Body of pancreas (tissue), 4 donors: Measurements from ENCODE around the gene WDR18. TPM values are rescaled to one million over a fixed set of nuclear protein-coding genes. Genes with fewer than 3 reads are reported as not detected.
"Not testable (repeated sequence)": the region's sequence is repeated elsewhere in the genome, so short reads cannot be mapped to it uniquely, and the experiment has no call there.

Experiments
- ATAC-seq: fragments of 150-250 bp; one replicate; pipeline ENCODE4 v1.9.1; 2016
- DNase-seq, 4 donors: peaks; one replicate each; pipeline ENCODE4 v3.0.0-alpha.2; 2019
- H3K27ac ChIP-seq, 4 donors: fragments of 200-600 bp; sonication (generic); 1 replicate in 3 of 4; 2 replicates in 1 of 4; pipeline versions ENCODE4 v1.5.1 to v1.6.1; 2016 to 2019; ENCODE audit warnings: mild to moderate bottlenecking in 1 of 4, mixed read lengths in 1 of 4, moderate library complexity in 1 of 4
- H3K27me3 ChIP-seq, 2 donors: fragments of 200-600 bp; sonication (generic); one replicate each; pipeline ENCODE4 v1.6.0; 2016; ENCODE audit warnings: mild to moderate bottlenecking in 1 of 2
- H3K36me3 ChIP-seq, 2 donors: fragments of 200-600 bp; sonication (generic); replicated peaks in 1 of 2; 2 replicates each; pipeline ENCODE4 v1.5.1; 2016; ENCODE audit warnings: low read depth in 2 of 2; ENCODE audit not compliant: insufficient read depth in 1 of 2
- H3K4me1 ChIP-seq: fragments of 200-600 bp; sonication (generic); one replicate; pipeline ENCODE4 v1.6.0; 2016
- H3K4me3 ChIP-seq, 2 donors: fragments of 200-600 bp; sonication (generic); 1 replicate in 1 of 2; 2 replicates in 1 of 2; pipeline ENCODE4 v1.5.1; 2016 to 2019
- H3K9me3 ChIP-seq, 3 donors: fragments of 200-600 bp; sonication (generic); 1 replicate in 2 of 3; 2 replicates in 1 of 3; pipeline ENCODE4 v1.5.1; 2016
- CTCF ChIP-seq, 7 experiments: fragments of 450-650 bp in 4 of 7; fragments of 200-600 bp in 3 of 7; sonication (generic) in 3 of 7; IDR thresholded peaks; one replicate each; pipeline ENCODE4 v1.5.1; 2016 to 2019; ENCODE audit warnings: antibody characterized with exemption in 7 of 7
- POLR2A ChIP-seq, 3 donors: fragments of 450-650 bp; IDR thresholded peaks; one replicate each; pipeline ENCODE4 v1.6.1; 2016; ENCODE audit warnings: antibody characterized with exemption in 3 of 3, mild to moderate bottlenecking in 2 of 3
- WGBS, 2 donors: methylation state at CpG; one replicate each; pipeline ENCODE4 v1.1.5; 2017; 5-methylcytosine and 5-hydroxymethylcytosine counted together
- intact Hi-C: fragments of 100-400 bp; cut with DNase I; formaldehyde crosslinking; loops from one replicate; pipeline ENCODE4 v1.15.1; 2023
- total RNA-seq, 2 donors: library from RNA; depleted of rRNA; stranded (reverse); fragments of >200 nt; gene quantifications; one replicate each; pipeline ENCODE4 v1.1.0, GENCODE V29; 2016

The WDR18 gene
- total RNA-seq, 2 donors from 2014 or later: 15.3 to 53.1 TPM

- Histone ChIP-seq H3K4me3 (peak overlapping the region; percentile 63 to 77), H3K9me3 (no peaks in the 10 kb centered on the region), H3K27me3 (no peaks in the 10 kb centered on the region), H3K27ac (peak overlapping the region; percentile 81 to 97 (median 92)), H3K36me3 (no peaks in the 10 kb centered on the region), H3K4me1 (peaks cover 62% of the 10 kb centered on the region)
- ATAC-seq: no peak
- intact Hi-C loops: no loop called here
- peak in 2 of 4 donors; percentile 31 to 42 for DNase-seq
- 0 to 1% methylated on average over 21 to 60 of the region's 60 CpGs for WGBS, 2 donors
- TF ChIP-seq POLR2A (IDR thresholded peaks at IDR 0.05) (no peak), CTCF (IDR thresholded peaks at IDR 0.05) (no peak)
These were observed 36.1 kb downstream of the WDR18 start for GRCh38 chr19:1019980-1020867.

- Histone ChIP-seq H3K27me3 (no peaks in the 10 kb centered on the region), H3K27ac (peak within 1 kb of the TSS; percentile 81 to 97 (median 92)), H3K4me1 (peaks cover 57% of the 10 kb centered on the region), H3K9me3 (no peaks in the 10 kb centered on the region), H3K4me3 (peak within 1 kb of the TSS; percentile 63 to 77), H3K36me3 (no peaks in the 10 kb centered on the region)
- 0 to 1% methylated on average over 18 to 68 of the region's 68 CpGs for WGBS, 2 donors
- TF ChIP-seq CTCF (IDR thresholded peaks at IDR 0.05) (peak in 1 of 7 experiments; percentile 20), POLR2A (IDR thresholded peaks at IDR 0.05) (peak in 1 of 3 donors; percentile 79)
- intact Hi-C loops: no loop called here
- DNase-seq (peak; percentile 98 to 99 (median 98)), ATAC-seq (peak; percentile 91)
These were observed 36.8 kb downstream of the WDR18 start, which contains the start of gene TMEM259 for GRCh38 chr19:1020868-1021425. TSS of gene TMEM259 (minus strand) at chr19:1021123. CDS start at chr19:1020996, 127 bp downstream.

GRCh38 chr19:1023883-1024188, 39.7 kb downstream of the WDR18 start:
- H3K4me3 ChIP-seq, H3K27me3 ChIP-seq, H3K27ac ChIP-seq, ATAC-seq, intact Hi-C loops, H3K9me3 ChIP-seq, DNase-seq, H3K36me3 ChIP-seq: not testable (repeated sequence)
- H3K4me1 ChIP-seq: peaks cover 49% of the 10 kb centered on the region
- WGBS, 2 donors: 72 to 86% methylated on average over 5 of the region's 5 CpGs

GRCh38 chr19:1025080-1025479, 40.9 kb downstream of the WDR18 start:
- H3K9me3 ChIP-seq, H3K4me3 ChIP-seq, H3K27me3 ChIP-seq, DNase-seq, intact Hi-C loops, ATAC-seq, H3K36me3 ChIP-seq, H3K27ac ChIP-seq: not testable (repeated sequence)
- whole genome bisulfite sequencing, 2 donors: 73 to 79% methylated on average over 6 of the region's 6 CpGs
- peaks cover 45% of the 10 kb centered on the region for H3K4me1 ChIP-seq

- DNase-seq: peak; percentile 81 to 90 (median 84)
- TF ChIP-seq POLR2A (IDR thresholded peaks at IDR 0.05): peak; percentile 70 to 91 (median 74)
- no peak for TF ChIP-seq CTCF (IDR thresholded peaks at IDR 0.05)
- 5 to 63% methylated on average over 5 to 56 of the region's 63 CpGs for WGBS, 2 donors
- H3K27ac ChIP-seq: peak within 1 kb of the TSS; percentile 83 to 94 (median 90)
- H3K9me3 ChIP-seq: no peaks in the 10 kb centered on the region
- peaks cover 44% of the 10 kb centered on the region for H3K4me1 ChIP-seq
- no peaks in the 10 kb centered on the region for H3K36me3 ChIP-seq
- ATAC-seq: peak; percentile 68
- no peaks in the 10 kb centered on the region for H3K27me3 ChIP-seq
- intact Hi-C loops: no loop called here
- peak within 1 kb of the TSS; percentile 49 to 78 for H3K4me3 ChIP-seq
These were observed 42.0 kb downstream of the WDR18 start, which contains the start of gene CNN2 for GRCh38 chr19:1025960-1026782. TSS of gene CNN2 (plus strand) at chr19:1026608. CDS start at chr19:1026662, 54 bp downstream.
